A549 (cell line): ENCODE data around the gene CEP57L1. TPM values are rescaled to one million over a fixed set of nuclear protein-coding genes. Genes with fewer than 3 reads are reported as not detected.
A peak's percentile ranks its signal among the peaks of the same experiment; 100 is the strongest.

ENCODE experiments used
- ATAC-seq, 2 experiments: fragments of 200-7000 bp in 1 of 2; fragments of >200 bp in 1 of 2; cut with Nextera tagmentation in 1 of 2; cut with Tn5 transposase in 1 of 2; 3 replicates each; pipeline versions ENCODE4 v1.8.0 to v1.9.1; 2018 to 2020; ENCODE audit warnings: mild to moderate bottlenecking in 1 of 2, moderate library complexity in 1 of 2
- CTCF ChIA-PET: fragments of 300-600 bp; sonication (Branson Sonifier 250); formaldehyde crosslinking; extraction: SDS; loops from one replicate; lab custom pipeline; 2021; ENCODE audit warnings: antibody characterized with exemption, inconsistent platforms; lab: Yijun Ruan, JAX
- POLR2A ChIA-PET: fragments of 350-600 bp; formaldehyde crosslinking; extraction: SDS; loops from one replicate; lab custom pipeline; 2021; ENCODE audit warnings: antibody characterized with exemption, inconsistent platforms; lab: Yijun Ruan, JAX
- DNase-seq, 2 experiments: peaks; one replicate each; pipeline versions ENCODE4 v3.0.0 to v3.0.0-alpha.2; 2011 to 2016; ENCODE audit warnings: low read depth in 1 of 2, low spot score in 1 of 2
- FAIRE-seq: peaks from 2 replicates; lab custom pipeline; 2011; peaks lifted over from hg19 to GRCh38; lab: Jason Lieb, UNC
- H3K27ac ChIP-seq, 2 experiments: fragments of >200 bp; sonication (Bioruptor Twin); formaldehyde crosslinking; 3 replicates each; pipeline ENCODE4 v1.5.1; 2016 to 2017
- H3K4me1 ChIP-seq: fragments of >200 bp; sonication (Bioruptor Twin); formaldehyde crosslinking; 3 replicates; pipeline ENCODE4 v1.6.1; 2016
- H3K4me2 ChIP-seq: fragments of >200 bp; sonication (Bioruptor Twin); formaldehyde crosslinking; 3 replicates; pipeline ENCODE4 v1.6.1; 2016
- H3K4me3 ChIP-seq: fragments of >200 bp; sonication (Bioruptor Twin); formaldehyde crosslinking; 3 replicates; pipeline ENCODE4 v1.5.1; 2016
- H3K9me3 ChIP-seq: fragments of >200 bp; sonication (Bioruptor Twin); formaldehyde crosslinking; 3 replicates; pipeline ENCODE4 v1.6.1; 2016
- CBX2 ChIP-seq: fragments of 200-600 bp; sonication (generic); IDR thresholded peaks from 2 replicates; pipeline ENCODE4 v1.6.1; 2016; ENCODE audit warnings: low read depth, mild to moderate bottlenecking, borderline replicate concordance
- CBX8 ChIP-seq: fragments of 200-600 bp; sonication (generic); IDR thresholded peaks from 2 replicates; pipeline ENCODE4 v1.6.1; 2016
- EHF ChIP-seq: fragments of 250-450 bp; sonication (Bioruptor Pico); IDR thresholded peaks from 2 replicates; pipeline ENCODE4 v1.5.0; 2020; ENCODE audit warnings: mild to moderate bottlenecking
- EHMT2 ChIP-seq: fragments of 200-600 bp; sonication (generic); IDR thresholded peaks from 2 replicates; pipeline ENCODE4 v1.6.1; 2016; ENCODE audit warnings: antibody characterized with exemption, low read depth, mild to moderate bottlenecking, moderate library complexity
- FOSL2 ChIP-seq, 2 experiments: fragments of 450-650 bp in 1 of 2; fragments of >200 bp in 1 of 2; sonication (Bioruptor Twin) in 1 of 2; formaldehyde crosslinking; IDR thresholded peaks; 2 replicates each; pipeline versions ENCODE4 v1.5.0 to v1.6.1; 2016 to 2020; ENCODE audit warnings: mild to moderate bottlenecking in 1 of 2, moderate library complexity in 1 of 2
- HOXB13 ChIP-seq: fragments of 250-450 bp; sonication (Bioruptor Pico); IDR thresholded peaks from 2 replicates; pipeline ENCODE4 v1.5.0; 2020; ENCODE audit warnings: low read depth, mild to moderate bottlenecking, moderate library complexity
- HOXB5 ChIP-seq: fragments of 250-450 bp; sonication (Bioruptor Pico); IDR thresholded peaks from 2 replicates; pipeline ENCODE4 v1.5.0; 2020; ENCODE audit warnings: mild to moderate bottlenecking, moderate library complexity
- JUN ChIP-seq, 2 experiments: fragments of >200 bp; sonication (Bioruptor Twin); formaldehyde crosslinking; IDR thresholded peaks; 2 replicates in 1 of 2; 3 replicates in 1 of 2; pipeline ENCODE4 v1.6.1; 2016 to 2017
- JUNB ChIP-seq: fragments of >200 bp; sonication (Bioruptor Twin); formaldehyde crosslinking; IDR thresholded peaks from 2 replicates; pipeline ENCODE4 v1.6.1; 2016
- KDM5A ChIP-seq: fragments of 200-600 bp; sonication (generic); IDR thresholded peaks from 2 replicates; pipeline ENCODE4 v1.6.1; 2016; ENCODE audit warnings: antibody characterized with exemption, mild to moderate bottlenecking
- MYC ChIP-seq: IDR thresholded peaks from 2 replicates; pipeline ENCODE4 v1.6.1; 2012; ENCODE audit warnings: mild to moderate bottlenecking, inconsistent platforms, low read length, improper control_type of control experiment, borderline replicate concordance
- NFE2L2 ChIP-seq: fragments of 150-350 bp; conservative IDR thresholded peaks from 2 replicates; pipeline ENCODE4 v1.6.1; 2014; ENCODE audit warnings: low read length
- PHF8 ChIP-seq: fragments of 200-600 bp; sonication (generic); IDR thresholded peaks from 2 replicates; pipeline ENCODE4 v1.6.1; 2016; ENCODE audit warnings: low read depth, mild to moderate bottlenecking, antibody characterized with exemption, moderate library complexity, borderline replicate concordance
- POLR2A ChIP-seq: IDR thresholded peaks from 2 replicates; pipeline ENCODE4 v1.6.1; 2012; ENCODE audit warnings: mild to moderate bottlenecking, low read length
- POLR2AphosphoS2 ChIP-seq: conservative IDR thresholded peaks from 2 replicates; pipeline ENCODE4 v1.6.1; 2012; ENCODE audit warnings: low read length, improper control_type of control experiment, inconsistent platforms
- RFX5 ChIP-seq: fragments of 450-650 bp; IDR thresholded peaks from 2 replicates; pipeline ENCODE4 v1.7.1; 2014; ENCODE audit warnings: antibody characterized with exemption, mild to moderate bottlenecking, moderate library complexity
- SREBF2 ChIP-seq: fragments of 450-650 bp; IDR thresholded peaks from 2 replicates; pipeline ENCODE4 v1.6.1; 2014; ENCODE audit warnings: mild to moderate bottlenecking, moderate library complexity
- ZC3H11A ChIP-seq: fragments of 450-650 bp; IDR thresholded peaks from 2 replicates; pipeline ENCODE4 v1.6.1; 2014; ENCODE audit warnings: antibody characterized with exemption, mild to moderate bottlenecking
- WGBS: methylation state at CpG from one replicate; pipeline ENCODE4 v1.1.6; 2017; ENCODE audit errors: missing lambda C conversion rate; 5-methylcytosine and 5-hydroxymethylcytosine counted together
- polyA plus RNA-seq, 4 experiments: library from polyadenylated mRNA; depleted of rRNA in 3 of 4; stranded (reverse); fragments of >200 nt; fragmentation: RNase III in 1 of 4; extraction: RNeasy Plus Mini Kit Qiagen cat#74134 plus additional on column Dnase treatment in 1 of 4; gene quantifications; 2 replicates in 3 of 4; 3 replicates in 1 of 4; pipeline ENCODE4 v1.2.3, GENCODE V29; 2011 to 2017
- TF ChIP-seq, protein P1 (sequence below): fragments of 450-650 bp; IDR thresholded peaks from 2 replicates; pipeline ENCODE4 v1.6.1; 2014; ENCODE audit warnings: antibody characterized with exemption
- TF ChIP-seq, protein P2 (sequence below): IDR thresholded peaks from 2 replicates; pipeline ENCODE4 v1.6.1; 2012; ENCODE audit warnings: low read depth, borderline replicate concordance
- TF ChIP-seq, protein P3 (sequence below): fragments of >200 bp; sonication (Bioruptor Twin); formaldehyde crosslinking; IDR thresholded peaks from 3 replicates; pipeline ENCODE4 v1.5.1; 2016

Gene CEP57L1
- polyA plus RNA-seq, 2 of the 4 experiments (the other 2 are of a cell fraction), result 8.9 to 20.5 TPM

DNA sequence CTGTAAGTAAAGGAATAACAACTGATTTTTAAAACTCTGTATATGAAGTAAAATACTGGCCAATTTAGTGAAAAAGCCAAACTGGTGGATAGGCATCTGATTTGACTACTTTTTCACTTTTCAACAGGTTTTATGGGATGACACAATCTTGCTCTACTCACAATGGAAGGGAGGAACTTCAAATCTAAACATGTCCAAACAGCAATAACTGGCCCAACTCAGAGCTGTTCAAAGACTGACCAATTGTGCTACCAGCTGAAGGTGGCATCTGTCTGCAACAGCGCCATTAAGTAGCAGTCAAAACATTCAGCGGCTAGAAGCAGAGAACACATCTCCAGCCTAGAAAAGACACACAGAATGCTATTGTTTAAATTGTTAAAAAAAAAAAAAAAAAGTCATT is 45.3 kb upstream of the CEP57L1 start:
- CTCF ChIA-PET, result interaction anchor here (2.4 kb wide), 1 partner anchor 14 kb away, joined by 6 read pairs; no protein-coding TSS in a partner anchor
- no peaks in the 10 kb centered on the region for H3K9me3 ChIP-seq
- WGBS, result 96% methylated on average over 2 of the region's 2 CpGs
- H3K4me2 ChIP-seq, result no peak overlapping the region
- no peak overlapping the region for H3K4me3 ChIP-seq
- peaks cover 18% of the 10 kb centered on the region for H3K4me1 ChIP-seq
- no peak for DNase-seq
- no peak for FAIRE-seq
- no peak for ATAC-seq
- POLR2A ChIA-PET, result no interaction called here
- TF ChIP-seq POLR2AphosphoS2 (no peak), EHMT2 (no peak), JUN (IDR thresholded peaks at IDR 0.05) (no peak)
- no peak overlapping the region for H3K27ac ChIP-seq

DNA sequence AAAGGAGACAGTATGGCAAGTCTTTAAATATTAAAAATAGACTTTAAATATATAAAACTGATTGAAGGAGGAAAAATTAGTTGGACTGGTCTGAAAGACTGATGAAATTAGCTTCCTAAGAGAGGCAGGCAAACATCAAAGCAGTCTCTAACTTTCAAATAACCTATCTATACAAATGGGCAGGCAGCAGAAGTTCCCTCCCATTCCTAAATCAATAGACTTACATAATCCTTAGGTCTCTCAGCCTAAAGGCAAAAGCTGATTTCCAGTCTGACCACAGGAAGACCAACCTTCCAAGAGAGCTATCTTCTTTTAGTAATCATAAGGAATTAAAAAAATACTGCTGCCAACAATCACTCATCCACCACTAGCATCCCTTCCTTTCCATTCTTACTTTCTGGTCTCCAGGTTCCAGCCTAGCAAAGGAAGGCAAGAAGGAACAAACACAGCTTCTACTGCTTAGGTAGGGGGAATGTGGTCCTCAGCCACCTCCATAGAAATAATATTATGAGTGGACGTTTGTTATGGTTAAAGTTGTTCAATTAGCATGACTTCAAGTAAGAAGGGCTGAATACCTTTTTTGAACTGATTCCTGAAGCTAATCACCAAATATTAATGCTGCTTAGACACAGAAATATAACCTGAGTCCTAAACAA is 44.7 kb upstream of the CEP57L1 start:
- no peak for ATAC-seq
- ChIA-PET POLR2A (no interaction called here), CTCF (interaction anchor here (0.9 to 2.4 kb wide), 2 partner anchors 15 to 23 kb away, joined by 3 to 6 read pairs; no protein-coding TSS in a partner anchor)
- Histone ChIP-seq H3K4me2 (no peak overlapping the region), H3K4me1 (peaks cover 18% of the 10 kb centered on the region), H3K27ac (no peak overlapping the region), H3K9me3 (no peaks in the 10 kb centered on the region), H3K4me3 (no peak overlapping the region)
- no peak for FAIRE-seq
- DNase-seq, result no peak
- 39% methylated on average over 1 of the region's 1 CpG for WGBS
- TF ChIP-seq POLR2AphosphoS2, result no peak

DNA sequence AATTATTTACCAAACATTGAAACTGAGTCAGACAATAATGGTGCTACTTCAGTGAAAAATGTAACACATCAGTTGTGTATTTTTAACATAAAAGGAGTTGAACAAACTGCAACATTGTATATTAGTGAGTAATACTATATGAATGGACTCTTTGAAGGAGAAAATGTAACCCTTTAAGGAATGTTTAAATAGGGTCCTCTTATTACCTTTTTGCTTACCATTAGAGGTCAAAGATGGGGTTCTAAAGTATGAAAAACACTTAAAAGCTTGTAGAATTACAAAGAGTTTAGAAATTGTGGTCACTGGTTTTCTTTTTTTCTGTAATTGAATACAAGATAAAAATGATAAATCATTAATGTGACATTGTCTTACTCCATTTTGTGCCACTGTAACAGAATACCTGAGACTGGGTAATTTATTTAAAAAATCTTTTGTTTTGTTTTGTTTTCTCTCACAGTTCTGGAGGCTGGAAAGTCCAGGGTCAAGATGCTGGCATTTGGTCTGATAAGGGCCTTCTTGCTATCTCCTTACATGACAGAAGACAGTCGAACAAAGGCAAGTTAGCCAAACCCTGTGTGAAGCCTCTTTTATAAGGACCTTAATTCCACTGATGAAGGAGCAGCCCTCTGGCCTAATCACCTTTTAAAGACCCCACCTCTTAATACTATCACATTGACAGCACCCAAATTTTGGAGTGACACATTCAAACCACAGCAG is 43.8 kb upstream of the CEP57L1 start:
- ATAC-seq (no peak), FAIRE-seq (no peak)

More for the DNA sequence above, 43.8 kb upstream of the CEP57L1 start:
- 0 out of 3 replicates have a peak overlapping the region, but pooled peaks have one; percentile 23 for H3K4me2 ChIP-seq
- TF ChIP-seq, protein P1, sequence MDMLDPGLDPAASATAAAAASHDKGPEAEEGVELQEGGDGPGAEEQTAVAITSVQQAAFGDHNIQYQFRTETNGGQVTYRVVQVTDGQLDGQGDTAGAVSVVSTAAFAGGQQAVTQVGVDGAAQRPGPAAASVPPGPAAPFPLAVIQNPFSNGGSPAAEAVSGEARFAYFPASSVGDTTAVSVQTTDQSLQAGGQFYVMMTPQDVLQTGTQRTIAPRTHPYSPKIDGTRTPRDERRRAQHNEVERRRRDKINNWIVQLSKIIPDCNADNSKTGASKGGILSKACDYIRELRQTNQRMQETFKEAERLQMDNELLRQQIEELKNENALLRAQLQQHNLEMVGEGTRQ, result no peak
- TF ChIP-seq KDM5A, result no peak
- TF ChIP-seq JUNB, result no peak
- TF ChIP-seq PHF8, result no peak
- no peak for TF ChIP-seq RFX5
- no peak for TF ChIP-seq NFE2L2
- no peak for TF ChIP-seq SREBF2
- TF ChIP-seq HOXB5, result no peak
- TF ChIP-seq CBX2, result no peak
- no peak for TF ChIP-seq CBX8
- TF ChIP-seq HOXB13, result no peak
- no peak for TF ChIP-seq POLR2A
- no peak for TF ChIP-seq MYC
- TF ChIP-seq ZC3H11A, result no peak
- TF ChIP-seq, protein P2, sequence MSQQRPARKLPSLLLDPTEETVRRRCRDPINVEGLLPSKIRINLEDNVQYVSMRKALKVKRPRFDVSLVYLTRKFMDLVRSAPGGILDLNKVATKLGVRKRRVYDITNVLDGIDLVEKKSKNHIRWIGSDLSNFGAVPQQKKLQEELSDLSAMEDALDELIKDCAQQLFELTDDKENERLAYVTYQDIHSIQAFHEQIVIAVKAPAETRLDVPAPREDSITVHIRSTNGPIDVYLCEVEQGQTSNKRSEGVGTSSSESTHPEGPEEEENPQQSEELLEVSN, result no peak
- TF ChIP-seq, protein P3, sequence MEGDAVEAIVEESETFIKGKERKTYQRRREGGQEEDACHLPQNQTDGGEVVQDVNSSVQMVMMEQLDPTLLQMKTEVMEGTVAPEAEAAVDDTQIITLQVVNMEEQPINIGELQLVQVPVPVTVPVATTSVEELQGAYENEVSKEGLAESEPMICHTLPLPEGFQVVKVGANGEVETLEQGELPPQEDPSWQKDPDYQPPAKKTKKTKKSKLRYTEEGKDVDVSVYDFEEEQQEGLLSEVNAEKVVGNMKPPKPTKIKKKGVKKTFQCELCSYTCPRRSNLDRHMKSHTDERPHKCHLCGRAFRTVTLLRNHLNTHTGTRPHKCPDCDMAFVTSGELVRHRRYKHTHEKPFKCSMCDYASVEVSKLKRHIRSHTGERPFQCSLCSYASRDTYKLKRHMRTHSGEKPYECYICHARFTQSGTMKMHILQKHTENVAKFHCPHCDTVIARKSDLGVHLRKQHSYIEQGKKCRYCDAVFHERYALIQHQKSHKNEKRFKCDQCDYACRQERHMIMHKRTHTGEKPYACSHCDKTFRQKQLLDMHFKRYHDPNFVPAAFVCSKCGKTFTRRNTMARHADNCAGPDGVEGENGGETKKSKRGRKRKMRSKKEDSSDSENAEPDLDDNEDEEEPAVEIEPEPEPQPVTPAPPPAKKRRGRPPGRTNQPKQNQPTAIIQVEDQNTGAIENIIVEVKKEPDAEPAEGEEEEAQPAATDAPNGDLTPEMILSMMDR, result no peak
- TF ChIP-seq EHF, result no peak
- TF ChIP-seq FOSL2 (IDR thresholded peaks at IDR 0.05), result no peak
- no peak for TF ChIP-seq FOSL2 (CRISPR knock-in tag; IDR thresholded peaks at IDR 0.05)
- no peaks in the 10 kb centered on the region for H3K9me3 ChIP-seq
- ChIA-PET POLR2A (no interaction called here), CTCF (interaction anchor here (0.9 kb wide), 1 partner anchor 22 kb away, joined by 3 read pairs; no protein-coding TSS in a partner anchor)
- no peak overlapping the region for H3K27ac ChIP-seq
- peaks cover 18% of the 10 kb centered on the region for H3K4me1 ChIP-seq
- no peak for DNase-seq
- 86% methylated on average over 1 of the region's 1 CpG for WGBS
- no peak overlapping the region for H3K4me3 ChIP-seq
